GM21381 (cell line): ENCODE results near the gene AGA.

Experiments
- ATAC-seq: cut with Tn5 transposase; IDR thresholded peaks from one replicate; pipeline ENCODE4 v1.9.1; 2021; ENCODE audit warnings: mild to moderate bottlenecking, moderate library complexity; ENCODE audit not compliant: unreplicated experiment

AGA gene

DNA sequence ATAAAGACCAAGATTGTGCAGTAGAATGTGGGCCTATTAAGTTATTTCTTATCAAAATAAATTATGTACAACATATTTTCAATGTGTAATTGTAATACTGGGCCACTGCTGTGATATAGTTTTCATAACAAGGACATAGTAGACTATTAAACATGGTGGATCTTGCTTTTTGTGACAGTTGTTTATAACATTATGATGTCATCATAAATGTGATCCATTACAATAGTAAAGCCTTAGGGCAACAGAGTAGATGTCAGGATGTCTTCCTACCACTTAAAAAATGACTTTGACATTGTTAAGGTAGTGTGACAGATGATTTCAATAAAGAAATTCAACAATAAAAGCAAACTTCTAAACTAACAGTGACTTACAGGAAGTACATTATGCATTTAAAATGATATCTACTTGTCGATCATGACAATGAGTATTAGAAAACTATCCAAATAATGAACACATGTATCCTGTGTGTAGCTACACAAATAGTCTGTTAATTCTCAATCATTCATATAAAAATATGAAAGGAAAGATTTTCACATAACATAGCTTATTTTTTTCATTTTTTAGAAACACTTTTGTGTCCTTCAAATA is 5.3 kb upstream of the AGA start:
- ATAC-seq = no peak

DNA sequence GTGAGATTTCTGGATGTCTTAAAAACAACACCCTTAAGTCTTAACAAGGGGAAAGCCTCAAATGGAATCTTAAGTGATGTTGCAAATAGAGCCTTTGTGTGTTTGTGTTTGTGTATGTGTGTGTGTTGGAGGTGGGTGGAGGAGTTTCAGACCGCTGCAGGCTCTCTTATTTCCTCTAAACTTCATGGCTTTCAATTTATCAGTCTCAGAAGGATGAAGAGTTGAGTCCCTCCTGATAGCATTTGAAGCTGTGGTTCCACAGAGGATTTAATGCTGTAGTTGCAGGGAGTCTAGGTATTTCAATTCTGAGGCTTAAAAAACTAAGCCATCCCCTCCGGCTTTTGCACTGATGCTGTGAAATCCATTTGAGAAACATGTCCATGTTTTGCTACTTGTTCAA is 4.3 kb upstream of the AGA start:
- no peak for ATAC-seq

DNA sequence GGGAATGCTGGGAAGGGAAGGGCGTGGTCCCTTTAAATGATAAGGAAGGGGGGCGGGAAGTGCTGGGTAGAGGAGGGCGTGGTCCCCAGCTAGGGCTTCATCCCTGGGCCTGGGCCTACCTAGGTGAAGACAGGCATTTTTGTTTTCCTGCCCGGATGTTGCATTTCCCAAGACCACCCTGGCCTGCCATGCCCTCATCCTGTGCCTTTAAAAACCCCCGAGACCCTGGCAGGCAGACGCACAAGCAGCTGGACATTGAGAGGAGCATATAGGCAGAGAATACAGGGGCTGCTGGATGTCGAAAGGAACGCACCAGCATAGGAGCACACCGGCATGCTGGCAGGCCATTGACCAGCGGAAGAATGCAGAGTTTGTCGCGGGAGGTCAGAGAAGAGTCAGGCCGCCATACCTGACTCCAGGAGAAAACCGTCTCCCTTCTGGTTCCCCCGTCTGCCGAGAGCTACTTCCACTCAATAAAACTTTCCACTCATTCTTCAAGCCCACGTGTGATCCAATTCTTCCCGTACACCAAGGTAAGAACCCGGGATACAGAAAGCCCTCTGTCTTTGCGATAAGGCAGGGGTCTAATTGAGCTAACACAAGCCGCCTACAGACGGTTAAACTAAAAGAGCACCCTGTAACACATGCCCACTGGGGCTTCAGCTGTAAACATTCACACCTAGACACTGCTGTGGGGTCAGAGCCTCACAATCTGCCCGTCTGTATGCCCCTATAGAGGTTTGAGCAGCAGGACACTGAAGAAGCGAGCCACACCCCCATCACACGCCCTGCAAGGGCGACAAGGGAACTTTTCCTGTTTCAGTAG is 2.9 kb upstream of the AGA start:
- ATAC-seq = no peak

DNA sequence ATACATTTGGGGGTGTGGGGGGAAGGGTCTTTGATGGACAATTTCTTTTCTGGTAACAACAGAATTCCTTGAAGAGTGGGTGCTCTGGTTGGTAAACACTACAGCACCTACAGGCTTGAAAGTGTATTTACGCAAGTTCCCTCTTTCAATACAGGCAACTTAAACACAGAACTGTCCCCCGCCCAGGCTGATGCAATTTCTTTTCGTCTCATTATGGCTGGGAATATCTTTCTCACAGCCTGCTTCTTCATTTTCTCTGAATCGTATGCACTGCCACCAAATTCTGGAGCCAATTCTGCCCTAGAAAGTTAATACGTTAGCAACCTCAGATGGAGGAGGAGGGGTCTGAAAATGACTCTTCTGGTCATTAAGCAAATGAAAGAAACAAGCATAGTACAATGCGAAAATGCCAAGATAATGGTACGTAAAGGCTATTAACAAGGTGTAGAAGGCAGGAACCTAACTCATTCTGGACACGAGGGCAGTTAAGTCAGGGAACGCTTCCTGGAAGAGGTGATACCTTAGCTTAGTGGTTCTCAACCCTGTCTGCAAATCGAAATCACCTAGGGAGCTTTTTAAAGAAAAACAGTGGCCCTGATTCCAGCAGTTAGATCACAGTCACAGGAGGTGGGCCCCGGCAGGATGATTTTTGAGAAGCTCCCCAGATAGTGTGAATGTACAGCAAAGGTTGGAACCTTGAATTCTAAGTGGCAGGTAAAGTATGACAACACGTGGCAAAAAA is 1.0 kb downstream of the AGA start:
- peak; percentile 21 for ATAC-seq

DNA sequence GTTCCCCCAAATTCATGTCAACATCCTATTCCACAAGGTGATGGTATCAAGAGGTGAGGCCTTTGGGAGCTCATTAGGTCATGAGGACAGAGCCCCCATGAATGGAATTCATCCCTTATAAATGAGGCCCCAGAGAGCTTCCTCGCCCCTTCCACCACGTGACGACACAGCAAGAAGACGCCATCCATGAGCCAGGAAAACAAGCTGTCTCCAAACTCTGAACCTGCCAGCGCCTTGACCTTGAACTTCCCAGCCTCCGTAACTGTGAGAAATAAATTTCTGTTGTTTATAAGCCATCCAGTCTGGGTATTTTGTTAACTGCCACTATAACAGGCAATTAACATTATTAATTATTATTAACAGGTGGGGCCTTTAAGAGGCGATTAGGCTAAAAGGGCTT is 5.8 kb downstream of the AGA start:
- ATAC-seq = no peak

DNA sequence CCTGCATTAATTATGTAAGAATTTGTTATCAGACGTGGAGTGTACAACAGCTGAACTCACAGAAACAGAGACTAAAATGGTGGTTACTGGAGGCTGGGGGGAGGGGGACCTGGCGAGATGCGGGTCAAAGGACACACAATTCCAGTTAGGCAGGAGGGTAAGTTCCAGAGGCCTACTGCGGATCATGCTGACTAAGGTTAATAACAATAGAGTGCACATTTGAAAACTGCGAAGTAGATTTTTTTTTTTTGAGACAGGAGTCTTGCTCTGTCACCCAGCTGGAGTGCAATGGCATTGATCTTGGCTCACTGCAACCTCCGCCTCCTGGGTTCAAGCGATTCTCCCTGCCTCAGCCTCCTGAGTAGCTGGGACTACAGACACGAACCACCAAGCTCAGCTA is 7.6 kb downstream of the AGA start:
- ATAC-seq = no peak

DNA sequence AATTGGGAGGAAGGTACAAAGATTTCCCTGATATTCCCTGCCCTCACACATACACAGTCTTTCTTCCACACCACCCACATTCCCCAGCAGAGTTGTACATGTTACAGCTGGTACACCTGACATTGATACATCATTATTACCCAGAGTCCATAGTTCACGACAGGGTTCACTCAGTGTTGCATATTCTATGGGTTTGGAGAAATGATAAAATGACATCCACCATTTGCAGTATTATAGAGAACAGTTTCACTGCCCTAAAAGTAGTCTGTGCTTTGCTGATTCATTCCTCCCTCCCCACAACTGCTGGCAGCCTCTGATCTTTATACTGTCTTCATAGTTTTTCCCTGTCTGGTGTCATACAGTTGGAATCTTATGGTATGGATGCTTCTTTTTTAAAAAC is 15.0 kb downstream of the AGA start:
- ATAC-seq = no peak

DNA sequence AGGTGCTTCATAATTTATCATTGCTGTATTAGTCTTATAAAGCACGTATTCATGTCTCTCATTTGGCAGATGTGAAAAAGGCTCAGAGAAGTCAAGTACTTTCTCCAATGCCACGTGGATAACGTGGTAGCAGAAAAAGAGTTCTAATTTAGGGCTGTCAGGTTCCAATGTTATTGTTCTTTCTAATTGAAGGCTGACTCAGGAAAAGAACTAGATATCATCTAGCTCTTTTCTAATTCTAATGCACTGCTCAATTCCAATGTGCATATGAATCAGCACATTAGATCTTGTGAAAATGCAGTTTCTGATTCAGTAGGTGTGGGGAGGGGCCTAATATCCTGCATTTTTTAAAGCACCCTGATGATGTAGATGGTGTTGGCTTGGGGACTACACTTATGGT is 22.8 kb downstream of the AGA start:
- ATAC-seq = no peak

DNA sequence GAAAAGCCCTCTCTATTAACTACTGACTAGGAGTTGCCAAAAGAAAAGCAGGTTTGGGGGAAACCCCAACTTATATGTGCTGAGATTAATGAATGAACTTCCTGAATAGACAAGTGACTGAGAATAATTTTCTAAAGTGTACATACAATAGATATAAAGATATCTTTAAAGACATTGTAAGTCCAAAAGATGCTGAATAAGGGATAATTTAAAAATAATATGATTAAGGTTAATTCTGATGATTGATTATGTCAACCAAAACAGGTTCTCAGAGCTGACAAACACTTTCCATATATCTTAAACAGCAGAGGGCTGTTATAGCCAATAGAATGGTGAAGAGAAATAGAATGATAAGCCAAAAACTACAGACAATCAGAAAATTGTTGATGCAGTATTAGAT is 28.6 kb downstream of the AGA start:
- no peak for ATAC-seq

DNA sequence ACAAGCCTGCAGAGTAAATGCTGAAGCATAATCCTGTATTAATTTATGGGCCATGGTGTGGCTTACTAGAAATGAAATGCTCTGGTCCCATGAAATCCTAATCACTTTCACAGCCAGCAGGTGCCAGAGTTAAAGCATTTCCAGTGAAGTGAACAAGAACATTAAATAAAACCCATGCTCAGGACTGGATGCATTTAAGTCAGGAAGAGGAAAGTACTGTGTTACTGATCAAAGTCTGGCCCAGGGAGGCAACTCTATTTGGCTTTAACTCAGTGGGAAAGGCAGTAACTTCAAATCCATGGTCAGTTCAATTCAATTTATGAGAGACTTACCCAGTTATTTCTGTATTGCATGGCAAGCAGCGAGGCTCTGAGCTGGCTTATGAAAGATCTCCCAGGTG is 29.2 kb downstream of the AGA start:
- ATAC-seq = no peak

DNA sequence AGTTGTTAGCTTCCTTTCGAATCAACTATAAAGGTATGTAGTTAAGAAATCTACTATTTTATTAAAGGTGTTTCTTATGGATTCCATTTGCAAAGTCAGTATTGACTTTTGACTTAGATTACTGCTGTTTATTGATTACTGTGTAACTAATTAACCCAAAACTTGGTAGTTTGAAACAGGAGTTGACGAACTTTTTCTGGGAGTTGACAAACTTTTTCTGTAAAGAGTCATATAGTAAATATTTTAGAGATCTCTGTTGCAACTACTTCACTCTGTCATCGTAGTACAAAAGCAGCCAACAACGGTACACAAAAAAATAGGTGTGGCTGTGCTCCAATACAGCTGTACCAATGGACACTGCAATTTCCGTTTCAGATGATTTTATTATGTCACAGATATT is 30.2 kb downstream of the AGA start:
- no peak for ATAC-seq

DNA sequence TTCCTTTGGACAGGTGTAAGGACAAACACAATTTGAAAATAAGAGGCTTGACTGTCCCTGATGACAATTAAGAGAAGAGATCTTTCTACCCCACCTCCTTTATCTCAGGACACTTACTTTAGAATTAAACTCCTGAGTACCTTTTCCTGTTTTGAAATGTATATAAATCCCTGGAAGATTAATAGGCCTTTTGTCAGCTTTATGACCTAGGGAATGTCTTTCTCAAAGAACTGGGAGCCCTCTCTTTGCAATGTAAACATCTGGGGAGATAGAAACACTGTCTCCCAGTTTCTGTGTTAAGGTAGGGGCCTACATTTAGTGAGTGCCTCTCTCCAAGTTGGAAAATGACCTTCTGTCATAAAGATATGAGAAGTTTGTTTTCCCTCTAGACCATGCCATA is 31.7 kb downstream of the AGA start:
- ATAC-seq = no peak

DNA sequence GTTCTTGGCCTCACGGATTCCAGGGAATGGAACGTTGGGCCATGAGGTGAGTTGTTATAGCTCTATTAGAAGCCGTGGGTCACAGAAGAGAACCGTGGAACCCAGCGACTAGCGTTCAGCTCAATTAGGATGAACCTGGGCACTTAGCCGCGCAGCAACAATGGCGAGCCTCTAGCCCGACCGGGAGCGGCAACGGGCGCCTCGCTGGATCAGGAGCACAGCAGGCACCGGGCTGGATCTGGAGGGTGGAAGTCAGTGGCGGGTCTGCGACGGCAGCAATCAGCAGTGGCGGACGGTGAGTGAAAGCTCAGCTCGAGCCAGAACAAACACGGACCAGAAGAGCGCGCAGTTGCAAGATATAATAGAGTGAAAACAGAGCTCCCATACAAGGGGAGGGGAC is 34.2 kb downstream of the AGA start:
- ATAC-seq = no peak

DNA sequence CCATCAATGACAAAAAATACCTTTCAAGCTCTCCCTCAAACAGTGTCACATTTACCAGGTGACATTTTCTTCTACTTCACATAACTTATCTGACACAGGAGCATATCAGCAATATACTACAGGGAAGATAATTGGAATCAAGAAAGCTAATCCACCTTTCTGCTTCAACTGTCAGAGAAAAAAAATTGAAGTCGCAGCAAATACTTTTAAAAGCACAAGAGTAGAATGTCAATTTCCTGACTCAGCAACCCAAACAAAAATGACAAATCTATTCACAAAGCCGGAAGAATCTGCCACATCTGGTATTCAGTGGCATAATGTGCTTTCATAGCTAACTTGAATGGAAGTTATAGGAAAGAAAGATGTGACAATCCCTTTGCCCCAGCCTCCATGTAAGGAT is 36.7 kb downstream of the AGA start:
- ATAC-seq = no peak

DNA sequence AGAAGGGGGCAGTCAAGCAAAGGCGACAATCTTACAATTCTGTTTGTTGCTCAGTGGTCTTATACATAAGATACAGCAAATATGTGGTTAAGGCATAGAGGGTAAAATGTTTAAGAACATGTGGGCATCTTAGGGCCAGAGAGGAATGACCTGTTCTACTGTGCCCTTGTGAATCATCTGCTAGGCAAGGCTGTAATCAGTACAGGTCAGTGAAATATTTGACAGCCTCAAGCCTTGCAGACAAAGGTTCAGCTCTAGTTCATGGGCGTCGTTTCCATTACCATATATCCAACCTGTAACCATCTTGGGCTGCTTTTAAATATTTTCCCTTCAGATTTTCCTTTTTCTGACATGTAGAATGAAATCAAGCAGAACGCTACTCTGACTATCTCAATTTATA is 37.3 kb downstream of the AGA start:
- ATAC-seq = no peak

DNA sequence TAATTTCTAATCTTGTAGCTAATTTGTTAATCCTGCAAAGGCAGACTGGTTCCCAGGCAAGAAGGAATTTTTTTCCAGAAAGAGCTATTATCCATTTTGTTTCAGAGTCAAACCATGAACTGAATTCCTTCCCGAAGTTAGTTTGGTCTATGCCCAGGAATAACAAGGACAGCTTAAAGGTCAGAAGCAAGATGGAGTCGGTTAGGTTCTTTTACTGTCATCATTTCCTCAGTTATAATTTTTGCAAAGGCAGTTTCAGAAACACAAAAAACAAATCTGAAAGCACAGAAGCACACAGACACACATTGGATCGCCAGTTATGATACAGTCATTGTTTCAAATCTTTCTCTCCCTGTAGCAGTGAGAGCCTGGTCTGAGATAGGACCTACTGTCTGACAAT is 37.9 kb downstream of the AGA start:
- no peak for ATAC-seq

DNA sequence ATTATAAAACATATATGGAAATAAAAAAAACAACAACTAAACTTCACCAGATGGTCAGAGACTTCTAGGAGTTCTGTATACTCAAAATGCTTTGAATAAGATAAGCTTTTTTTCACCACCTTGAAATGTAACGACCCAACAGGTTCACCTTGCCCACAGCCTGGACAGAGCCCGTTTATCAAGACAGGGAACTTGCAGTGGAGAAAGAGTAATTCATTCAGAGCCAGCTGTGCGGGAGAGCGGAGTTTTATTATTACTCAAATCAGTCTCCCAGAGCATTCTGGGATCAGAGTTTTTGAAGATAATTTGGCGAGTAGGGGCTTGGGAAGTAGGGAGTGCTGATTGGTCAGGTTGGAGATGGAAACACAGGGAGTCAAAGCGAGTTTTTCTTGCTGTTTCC is 38.5 kb downstream of the AGA start:
- no peak for ATAC-seq

DNA sequence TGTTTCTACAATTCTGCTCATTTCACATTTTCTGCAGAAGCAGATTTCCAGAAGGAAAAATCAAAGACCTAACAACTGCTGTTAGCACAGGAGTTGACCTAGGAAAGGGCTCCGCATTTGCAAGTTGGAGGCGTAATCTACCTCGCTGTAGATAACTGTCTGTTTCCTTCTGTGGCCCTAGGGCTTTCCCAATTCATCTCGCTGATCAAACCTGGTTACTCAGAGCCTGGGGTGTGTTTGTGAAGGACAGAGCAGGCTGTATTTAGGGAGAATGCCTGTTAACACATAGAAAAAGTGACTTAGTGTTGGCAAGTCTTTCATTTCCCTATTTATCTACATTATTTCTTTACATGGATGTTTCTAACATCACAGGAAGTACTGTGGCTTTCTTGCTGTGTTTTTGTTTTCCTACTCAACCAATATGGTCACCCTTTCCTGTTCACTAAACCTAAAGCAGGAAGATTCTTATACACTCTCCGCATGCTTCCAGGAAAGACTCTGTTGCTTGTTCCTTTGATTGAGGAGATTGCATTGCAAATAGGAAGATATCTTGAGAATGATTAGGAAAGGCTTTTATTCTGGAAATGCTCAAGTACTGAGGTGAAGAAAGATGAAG is 40.5 kb downstream of the AGA start:
- no peak for ATAC-seq

DNA sequence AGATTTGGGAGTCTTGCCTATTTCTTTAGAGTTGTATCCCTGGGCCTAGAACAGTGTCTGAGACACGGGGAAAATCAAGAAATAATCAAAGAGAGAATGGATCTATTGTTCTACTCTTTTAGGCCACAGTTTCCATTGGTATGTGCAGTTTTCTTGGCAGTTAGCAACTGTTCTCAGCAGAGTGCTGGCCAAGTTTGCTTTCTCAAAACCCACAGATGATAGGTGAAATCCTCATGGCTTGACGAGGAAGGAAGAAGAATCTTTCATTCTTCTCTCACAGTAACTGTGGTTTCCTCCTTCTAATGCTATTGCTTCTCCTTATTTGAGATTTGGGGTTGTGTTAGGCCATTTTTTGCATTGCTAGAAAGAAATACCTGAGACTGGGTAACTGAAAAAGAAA is 42.2 kb downstream of the AGA start:
- ATAC-seq = no peak

DNA sequence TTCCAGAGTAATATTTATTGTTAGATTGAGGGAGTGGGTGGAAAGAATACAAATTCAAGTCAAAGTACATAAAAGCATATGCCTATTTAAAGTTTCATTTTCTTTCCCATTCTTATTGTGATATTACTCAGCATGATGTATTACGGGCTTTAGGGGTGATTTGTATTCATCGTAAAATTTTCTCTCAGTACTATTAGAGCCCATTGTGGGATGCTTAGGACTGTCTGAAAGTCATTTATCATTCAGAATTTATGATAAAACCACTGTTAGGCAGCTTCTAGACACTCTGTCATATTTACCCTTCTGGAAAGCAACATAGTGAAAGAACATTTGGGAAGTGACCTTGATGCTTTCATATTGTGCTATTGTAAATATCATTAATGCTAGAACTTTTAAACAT is 45.9 kb downstream of the AGA start:
- ATAC-seq = no peak

DNA sequence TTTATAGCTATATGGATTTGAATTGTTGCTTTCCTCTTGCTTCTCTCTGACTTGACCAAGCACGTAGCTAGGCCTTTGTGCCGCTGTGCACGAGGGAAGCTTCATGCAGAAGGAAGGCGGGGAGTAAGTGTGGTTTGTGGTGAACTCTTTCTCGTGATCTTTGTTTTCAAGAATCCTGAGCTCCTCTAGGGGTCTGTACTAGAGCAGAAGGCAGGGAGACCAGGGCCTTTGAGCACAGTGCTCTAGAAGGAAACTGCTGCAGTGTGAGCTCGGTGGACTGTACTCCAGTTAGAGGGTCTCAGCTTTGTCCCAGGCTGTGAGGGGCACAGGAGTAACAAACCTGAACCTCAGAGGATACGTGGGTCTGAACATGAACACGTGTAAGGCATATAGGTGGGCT is 49.0 kb downstream of the AGA start:
- no peak for ATAC-seq

DNA sequence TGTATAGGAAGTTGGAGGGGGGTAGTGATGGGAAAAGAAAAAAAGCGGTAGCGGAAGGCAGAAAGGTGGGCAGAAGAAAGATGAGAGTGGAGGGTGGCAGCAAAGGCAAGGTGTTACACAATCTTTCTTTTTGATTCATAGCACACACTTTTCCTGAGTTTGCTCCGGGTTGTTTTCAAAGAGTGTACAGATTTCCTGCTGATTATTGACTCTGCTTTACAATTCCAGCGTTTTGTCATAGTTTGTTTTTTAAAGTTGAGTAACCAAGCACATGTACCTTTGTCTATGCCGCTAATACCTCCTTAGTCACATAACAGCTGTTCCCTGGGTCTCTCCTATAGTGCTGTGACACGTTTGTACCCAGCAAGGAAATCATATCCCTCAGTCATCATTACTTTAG is 50.3 kb downstream of the AGA start:
- no peak for ATAC-seq
